Femur (tissue), 1 donor: ENCODE results near the gene SBF1.
"Not testable (repeated sequence)": the region's sequence is repeated elsewhere in the genome, so short reads cannot be mapped to it uniquely, and the experiment has no call there.

Experiments
- DNase-seq: peaks from one replicate; pipeline ENCODE4 v3.0.0-alpha.2; 2017

The SBF1 gene

DNA sequence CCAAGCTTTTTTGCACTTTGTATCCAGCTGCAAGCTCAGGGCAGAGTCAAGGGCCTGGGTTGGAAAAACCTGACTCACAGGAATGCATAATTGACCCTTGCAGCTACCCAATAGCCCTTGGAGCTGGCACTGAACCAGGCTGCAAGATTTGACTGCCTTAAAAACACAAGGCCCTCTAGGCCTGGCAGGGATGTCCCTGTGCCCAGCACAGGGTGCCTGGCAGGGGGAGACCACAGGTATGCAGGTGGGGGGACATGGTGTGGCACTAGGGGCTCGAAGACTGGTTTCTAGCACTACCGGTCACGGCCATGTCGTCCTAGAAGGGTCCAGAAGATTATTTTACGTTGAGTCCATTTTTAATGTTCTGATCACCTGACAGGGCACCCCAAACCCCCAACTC lies 30.2 kb downstream of the SBF1 start:
- DNase-seq, result peak; percentile 62

DNA sequence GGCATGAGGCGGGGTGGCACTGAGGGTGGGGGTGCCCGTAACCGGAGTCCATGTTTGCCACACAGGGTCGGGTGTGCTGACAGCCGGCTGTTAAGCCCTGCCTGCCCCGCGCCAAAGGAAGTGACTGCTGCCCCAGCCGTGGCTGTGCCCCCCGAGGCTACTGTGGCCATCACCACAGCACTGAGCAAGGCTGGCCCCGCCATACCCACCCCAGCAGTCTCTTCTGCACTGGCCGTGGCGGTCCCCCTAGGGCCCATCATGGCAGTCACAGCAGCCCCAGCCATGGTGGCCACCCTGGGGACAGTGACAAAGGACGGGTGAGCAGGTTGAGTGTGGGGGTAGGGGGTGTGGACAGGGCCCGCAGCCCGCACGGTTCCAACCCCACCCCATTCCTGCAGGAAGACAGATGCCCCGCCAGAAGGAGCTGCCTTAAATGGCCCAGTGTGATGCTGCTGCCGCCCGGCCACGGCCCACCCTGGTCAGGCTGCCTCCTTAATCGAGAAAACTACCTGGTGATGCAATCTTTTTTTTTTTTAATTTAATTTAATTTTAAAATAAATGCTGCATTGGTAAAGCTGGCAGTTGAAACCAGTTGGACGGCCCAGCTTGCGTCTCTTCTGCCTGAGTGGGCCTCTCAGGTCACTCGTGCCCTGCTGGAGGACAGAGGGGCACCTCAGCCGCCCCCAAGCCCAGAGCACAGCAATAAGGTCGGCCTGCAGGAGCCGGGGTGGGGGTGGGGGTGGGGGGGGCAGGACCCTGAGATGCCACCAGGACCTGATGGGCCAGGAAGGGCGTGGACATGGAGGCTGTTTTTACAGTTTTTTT lies 30.8 kb downstream of the SBF1 start:
- DNase-seq, result no peak

DNA sequence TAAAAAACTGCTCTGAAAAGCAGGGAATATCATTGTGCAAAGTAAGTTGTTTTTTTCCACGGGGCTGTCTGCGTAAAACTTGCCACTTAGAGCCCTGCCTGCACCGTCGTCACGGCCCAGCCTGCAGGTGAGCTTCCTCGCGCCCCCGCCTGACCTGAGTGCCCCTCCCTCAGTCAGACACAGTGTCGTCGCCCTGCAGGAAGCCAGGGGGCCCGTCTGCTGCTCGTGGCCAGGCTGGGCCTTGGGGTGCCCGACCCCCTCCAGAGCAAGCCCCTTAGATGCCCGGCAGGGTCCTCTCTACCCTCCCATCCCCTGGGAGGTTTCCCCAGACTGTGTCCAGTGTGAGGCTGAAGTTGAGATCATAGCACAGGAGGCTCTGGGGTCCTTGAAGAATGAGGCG lies 31.6 kb downstream of the SBF1 start:
- no peak for DNase-seq

DNA sequence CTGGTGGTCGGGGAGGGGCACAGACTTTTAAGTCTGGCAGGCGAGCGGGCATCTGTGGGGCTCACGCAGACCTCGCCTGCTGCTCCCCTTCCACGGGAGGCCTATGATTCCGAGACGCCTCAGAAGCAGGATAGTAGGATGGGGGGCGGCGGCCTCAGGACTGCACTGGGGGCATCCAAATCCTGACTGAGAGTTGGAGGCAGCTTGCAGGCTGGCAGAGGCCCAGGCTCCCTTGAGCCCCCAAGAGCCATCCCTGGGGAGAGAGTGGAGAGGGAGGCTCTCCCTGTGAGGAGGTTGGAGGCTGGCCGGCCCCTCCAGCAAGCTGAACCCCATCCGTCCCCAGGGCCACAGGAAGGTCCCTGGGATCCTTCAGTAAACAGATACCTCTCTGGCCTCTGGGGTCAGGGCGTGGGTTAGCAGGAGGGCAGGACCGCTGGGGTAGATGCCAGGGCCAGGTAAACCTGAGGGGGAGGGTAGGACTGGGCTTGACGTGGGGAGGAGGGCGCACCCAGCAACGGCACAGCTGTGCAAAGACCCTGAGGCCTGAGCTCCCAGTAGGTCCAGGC lies 33.3 kb downstream of the SBF1 start:
- DNase-seq, result no peak

DNA sequence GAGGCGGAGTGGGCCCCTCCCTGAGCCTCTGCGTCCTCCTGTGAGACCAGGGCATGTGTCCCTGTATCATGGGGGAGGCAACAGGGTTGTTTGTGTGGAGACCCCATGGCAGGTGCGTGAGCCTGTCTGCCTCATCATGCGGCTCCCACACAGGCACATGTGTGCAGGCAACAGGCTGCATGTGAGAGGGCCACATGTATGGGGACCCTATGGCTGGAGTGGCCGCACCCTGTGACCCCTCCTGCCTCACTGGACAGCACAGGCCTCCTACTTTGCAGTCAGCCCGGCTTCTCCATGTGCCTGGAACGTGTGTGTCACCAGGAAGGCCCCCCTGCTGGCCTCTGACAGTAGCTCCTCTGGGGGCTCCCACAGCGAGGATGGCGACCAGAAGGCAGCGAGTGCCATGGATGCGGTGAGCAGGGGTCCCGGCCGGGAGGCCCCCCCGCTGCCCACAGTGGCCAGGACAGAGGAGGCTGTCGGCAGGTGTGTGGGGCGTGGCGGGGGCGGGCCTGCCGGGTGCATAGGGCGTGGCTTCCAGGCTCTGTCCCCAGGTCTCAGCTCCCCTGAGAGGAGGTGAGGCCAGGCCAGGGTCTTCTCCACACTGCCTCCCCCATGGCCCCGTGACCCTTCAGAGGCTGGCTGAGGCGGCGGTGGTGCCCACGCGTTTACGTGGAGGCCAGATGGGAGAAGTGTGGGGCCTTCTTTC lies 34.1 kb downstream of the SBF1 start:
- DNase-seq, result no peak

DNA sequence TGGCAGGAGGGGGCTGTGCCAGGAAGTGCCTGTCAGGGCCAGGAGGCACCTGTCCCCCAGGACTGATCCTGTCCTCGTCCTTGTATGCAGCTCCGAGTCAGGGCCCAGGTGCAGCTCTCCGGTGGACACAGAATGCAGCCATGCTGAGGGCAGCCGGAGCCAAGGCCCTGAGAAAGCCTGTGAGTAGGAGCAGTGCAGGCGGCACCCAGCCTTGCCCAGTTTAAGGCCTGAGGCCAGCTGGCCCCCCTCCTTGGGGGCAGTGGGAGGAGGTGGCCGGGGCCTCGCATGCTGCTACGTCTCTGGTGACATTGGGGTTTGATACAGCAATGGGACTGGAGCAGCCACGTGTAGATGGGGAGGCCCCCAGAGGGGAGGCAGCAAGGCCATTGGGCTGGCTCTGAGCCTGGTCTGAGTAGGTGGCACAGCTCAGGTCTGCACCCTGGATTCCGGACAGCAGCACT lies 34.9 kb downstream of the SBF1 start:
- no peak for DNase-seq

DNA sequence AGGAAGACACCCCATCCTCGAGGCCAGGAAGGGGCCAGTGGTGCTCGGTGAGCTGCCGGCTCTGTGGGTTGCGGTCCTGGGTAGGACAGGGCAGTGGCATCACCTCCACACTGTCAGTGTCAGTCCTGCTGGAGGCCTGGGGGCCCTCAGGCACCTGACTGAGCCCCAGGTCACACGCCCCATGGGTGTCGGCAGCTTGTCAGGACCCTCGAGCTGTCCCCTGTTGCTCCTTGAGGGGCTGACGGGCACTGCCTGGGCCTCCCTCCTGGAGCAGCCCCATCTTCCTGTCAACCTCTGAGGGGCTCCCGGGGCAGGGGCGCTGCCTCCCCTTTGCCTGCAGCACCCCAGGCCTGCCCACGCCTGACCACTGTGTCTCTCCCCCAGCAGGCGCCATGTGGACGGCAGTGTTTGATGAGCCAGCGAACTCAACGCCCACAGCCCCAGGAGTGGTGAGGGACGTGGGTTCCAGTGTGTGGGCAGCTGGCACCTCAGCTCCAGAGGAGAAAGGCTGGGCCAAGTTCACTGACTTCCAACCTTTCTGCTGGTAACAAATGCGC lies 35.4 kb downstream of the SBF1 start:
- DNase-seq, result no peak

DNA sequence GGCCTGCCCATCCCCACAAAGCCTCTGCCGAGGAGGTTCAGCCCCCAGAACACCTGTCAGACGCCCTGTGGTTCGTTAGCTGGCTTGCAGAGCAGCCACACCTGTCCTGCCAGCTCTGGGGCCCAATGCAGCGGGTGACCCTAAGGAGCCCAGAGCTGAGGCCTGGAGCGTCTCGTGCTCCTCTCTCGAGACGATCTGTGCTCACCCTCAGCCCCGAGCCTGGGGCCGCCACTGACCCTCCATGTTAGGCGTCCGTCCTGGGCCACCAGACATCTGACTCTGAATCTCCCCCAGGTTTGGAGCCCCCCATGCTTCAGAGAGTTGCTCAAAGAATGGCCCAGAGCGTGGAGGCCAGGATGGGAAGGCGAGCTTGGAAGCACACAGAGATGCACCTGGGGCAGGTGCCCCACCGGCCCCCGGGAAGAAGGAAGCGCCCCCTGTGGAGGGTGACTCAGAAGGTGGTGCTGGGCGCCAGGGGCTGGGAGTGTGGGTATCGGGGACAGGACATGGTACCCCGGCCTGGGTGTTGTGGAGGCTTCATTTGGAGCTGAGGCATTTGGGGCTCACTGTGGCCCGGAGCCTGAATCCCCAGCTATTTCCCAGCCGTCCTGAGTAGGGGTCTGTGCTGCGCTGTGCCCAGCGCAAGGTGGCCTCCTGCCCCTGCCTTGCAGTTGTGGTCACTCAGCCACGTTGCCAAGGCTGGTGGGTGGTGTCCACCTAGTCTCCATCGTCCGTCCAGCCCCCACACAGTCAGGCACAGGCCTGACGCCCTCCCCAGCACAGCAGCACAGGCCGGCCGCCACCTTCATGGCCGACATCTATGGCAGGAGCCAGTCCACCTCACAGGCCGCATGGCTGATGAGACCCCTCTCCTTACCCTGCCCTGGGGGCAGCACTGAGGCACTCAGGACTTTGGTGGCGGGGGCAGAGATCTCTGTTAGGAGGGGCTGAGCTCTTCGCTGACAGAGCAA lies 36.2 kb downstream of the SBF1 start:
- DNase-seq, result no peak

DNA sequence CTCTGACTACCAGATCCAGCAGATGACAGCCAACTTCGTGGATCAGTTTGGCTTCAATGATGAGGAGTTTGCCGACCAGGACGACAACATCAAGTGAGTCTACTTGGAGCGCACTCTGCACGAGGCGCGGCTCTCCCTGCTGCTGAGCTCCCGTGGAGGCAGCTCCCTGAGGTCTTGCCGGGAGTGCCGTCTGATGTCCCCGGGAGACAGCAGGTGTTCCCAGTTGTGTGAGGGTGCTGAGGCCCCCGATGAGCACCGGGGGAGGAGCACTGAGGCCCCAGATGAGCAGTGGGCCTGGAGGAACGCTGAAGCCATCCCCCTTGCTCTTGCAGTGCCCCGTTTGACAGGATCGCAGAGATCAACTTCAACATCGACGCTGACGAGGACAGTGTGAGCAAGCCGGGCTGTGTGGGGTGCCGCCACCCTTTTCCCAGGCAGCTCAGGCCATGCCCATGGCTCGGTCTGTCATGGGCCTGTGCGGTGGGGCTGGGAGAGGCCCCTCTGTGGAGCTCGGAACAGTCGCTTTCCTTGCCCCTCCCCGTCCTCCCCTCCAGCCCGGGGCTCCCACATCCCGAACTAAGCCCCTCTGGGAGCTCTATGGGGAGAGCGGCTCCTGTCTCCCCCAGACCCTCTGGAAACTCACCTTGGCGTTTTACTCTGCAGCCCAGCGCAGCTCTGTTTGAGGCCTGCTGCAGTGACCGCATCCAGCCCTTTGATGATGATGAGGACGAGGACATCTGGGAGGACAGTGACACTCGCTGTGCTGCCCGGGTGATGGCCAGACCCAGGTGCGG lies 37.1 kb downstream of the SBF1 start:
- peak; percentile 18 for DNase-seq

DNA sequence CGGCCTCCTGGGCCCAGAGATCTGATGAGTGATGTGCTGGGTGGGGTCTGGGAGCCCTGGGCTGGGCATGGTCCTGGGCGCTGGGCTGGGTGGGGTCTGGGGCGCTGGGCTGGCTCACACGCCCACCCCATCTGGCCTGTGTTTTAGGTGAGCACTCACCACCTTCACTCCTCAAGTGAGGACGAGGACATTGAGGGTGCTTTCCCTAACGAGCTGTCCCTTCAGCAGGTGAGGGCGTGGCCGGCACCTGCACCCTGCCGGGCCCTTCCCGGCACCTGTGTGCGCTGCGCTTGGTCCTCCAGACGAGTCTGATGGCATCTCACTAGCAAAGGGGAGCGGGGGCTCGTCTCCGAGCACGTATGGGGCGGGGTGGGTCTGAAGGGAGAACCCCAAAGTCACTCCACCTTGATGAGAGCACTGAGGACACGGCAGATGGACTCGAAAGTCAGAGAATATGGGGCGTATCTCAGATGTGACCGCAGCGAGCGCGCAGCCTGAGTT lies 37.9 kb downstream of the SBF1 start:
- DNase-seq, result peak; percentile 16

DNA sequence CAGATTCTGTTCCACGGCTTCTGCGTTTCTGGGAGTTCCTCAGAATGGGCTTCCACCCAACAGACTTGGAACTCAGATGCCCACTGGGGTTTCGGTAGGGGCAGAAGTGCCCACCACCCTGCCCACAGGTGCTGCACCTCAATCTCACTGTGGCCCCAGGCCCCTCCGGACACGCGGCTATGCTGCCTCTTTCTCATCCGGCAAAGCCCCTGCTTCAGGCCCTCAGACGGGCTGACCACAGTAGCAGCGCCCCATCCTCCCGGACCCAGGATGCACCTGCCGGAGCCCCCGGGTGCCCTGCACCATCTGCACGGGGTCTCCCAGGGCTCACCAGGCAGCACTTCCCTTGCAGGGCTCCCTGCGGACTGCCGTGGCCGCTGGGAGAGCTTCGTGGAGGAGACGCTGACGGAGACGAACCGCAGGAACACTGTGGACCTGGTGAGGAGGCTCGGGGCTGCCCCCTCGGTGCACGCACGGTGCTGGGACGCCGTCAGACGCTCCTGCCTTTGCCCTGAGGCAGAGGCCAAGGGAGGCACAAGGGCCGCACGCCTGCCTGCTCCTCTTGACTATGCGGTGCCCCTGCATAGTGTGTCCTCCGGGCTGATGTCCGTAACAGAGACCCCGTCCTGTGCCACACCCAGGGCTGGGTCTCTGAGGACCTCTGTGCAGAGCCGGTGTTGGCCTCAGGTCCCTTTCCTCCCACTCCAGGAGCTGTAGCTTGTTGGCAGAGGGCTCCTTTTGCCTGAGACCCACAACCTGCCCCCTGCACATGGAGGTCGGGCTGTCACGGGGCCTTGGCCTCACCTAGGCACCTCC lies 38.6 kb downstream of the SBF1 start:
- peak; percentile 15 for DNase-seq

DNA sequence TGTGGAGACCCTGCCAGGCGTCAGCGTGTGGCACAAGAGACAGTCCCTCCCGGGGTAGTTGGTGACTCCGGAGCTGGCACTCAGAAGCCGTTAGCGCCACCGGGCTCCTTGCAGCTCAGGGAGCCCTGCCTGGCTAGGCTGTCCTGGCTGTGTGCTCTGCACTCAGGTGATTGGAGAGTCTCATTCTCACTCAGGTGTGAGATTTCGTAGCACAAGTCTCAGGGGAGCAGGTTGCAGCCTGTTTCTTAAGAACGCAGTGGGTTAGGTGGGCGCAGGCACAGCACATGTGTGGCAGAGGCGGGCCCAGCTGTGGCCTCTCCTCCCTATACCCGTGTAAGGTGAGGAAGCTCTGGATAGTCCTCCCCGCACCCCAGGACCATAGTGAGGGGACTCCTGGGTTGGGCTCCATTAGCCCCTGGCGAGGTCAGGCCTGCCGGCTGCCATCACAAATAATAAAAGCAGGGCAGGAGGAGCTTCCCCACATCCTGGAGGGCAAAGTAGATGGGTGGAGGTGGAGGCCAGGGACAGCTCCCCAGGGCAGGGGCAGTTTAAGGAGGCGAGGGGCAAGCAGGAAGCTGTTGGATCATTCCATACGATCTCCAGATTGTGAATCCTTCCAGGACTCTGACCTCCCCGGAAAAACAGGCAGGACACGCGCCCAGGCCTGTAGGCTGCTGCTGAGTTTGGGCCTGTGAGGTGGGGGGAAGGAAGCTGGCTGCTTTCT lies 39.4 kb downstream of the SBF1 start:
- DNase-seq, result peak; percentile 16

DNA sequence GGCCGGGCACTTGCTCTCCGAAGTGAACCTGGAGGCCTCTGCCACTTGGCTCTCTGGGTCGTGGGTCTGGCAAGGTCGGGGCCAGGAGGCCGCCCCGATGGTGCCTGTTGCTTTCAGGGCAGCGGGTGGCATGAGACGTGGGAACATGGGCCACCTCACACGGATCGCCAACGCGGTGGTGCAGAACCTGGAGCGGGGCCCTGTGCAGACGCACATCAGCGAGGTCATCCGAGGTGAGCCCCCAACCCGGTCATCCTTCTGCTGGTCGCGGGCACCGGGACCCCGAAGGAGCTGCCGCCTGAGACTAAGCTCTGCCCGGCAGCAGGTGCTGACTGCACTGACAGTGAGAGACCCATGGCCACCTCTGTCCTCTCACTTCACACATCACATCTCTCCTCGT lies 40.0 kb downstream of the SBF1 start:
- DNase-seq, result peak; percentile 21

DNA sequence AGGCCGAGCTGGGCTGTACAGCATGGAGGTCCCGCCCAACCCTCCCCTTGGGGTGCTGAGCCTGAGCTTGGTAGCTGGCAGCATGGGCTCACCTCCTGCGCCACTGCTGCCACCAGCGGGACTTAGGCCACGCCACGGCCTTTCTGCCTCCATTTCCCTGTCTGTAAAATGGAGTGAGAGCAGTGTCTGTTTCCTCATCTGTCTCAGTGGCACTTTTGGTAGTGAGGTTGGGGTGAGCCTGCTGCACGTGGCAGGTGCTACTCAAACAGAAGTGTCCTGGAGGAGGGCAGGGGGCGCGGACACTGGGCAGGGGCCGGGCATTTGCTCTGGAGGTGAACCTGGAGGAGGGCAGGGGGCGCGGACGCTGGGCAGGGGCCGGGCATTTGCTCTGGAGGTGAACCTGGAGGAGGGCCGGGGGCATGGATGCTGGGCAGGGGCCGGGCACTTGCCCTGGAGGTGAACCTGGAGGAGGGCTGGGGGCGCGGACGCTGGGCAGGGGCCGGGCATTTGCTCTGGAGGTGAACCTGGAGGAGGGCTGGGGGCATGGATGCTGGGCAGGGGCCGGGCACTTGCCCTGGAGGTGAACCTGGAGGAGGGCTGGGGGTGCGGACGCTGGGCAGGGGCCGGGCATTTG lies 41.8 kb downstream of the SBF1 start:
- DNase-seq, result not testable (repeated sequence)

DNA sequence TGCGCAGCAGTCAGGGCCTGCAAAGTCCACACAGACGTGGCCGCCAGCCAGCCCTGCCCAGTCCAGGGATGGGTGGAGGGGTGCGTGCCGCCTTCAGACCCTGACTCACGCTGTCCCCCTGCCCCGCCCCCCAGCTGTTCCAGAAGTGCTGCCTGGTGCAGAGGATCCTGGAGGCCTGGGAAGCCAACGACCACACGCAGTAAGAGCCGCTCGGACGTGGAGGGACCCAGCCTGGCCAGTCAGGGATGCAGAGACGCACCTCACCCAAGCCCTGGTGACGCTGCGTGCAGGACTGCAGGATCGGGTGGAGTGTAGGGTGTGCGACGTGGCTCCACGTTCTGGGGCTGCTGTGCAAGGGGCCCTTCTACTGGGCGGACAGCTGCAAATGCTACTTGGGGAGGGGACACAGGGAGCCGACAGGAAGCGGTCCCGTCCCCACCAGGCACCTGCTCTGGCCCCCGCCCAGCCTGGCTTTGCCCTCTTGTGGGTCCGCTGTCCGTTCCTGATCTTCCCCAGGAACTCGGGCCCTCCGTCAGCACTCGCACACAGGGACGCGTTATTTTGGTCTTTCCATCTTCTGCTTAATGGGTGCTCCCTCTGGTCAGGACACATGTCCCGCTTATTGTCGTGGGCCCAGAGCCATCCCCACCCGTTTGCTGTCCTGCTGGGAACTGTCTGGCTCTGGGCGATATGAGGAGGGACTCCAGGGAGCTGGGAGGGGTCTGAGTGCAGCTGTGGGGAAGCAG lies 42.5 kb downstream of the SBF1 start:
- DNase-seq, result no peak

DNA sequence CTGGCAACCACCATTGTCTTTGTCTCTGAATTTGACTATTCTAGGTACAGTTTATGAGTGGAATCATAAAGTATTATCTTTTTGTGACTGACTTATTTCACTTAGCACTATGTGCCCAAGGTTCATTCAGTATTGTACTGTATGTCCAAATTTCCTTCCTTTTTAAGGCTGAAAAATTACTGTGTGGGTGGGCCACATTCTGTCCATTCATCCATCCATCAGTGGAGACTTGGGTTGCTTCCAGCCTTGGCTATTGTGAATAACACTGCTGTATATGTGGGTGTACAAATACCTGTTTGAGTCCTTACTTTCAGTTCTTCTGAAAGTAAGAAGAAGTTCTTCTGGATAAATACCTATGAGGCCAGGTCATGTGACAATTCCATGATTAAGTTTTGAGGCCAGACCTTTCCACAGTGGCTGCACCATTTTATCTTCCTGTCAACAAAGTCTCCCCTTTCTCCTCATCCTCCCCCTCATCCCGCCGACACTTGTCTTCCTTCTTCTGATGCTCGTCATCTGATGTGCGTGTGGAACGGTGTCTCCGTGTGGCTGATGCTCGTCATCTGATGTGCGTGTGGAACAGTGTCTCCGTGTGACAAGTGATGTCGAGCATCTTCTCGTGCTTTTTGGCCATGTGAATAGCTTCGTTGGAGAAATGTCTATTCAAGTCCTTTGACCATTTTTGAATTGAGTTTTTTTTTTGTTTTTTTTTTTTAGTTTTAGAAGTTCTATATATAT lies 49.5 kb downstream of the SBF1 start:
- no peak for DNase-seq

DNA sequence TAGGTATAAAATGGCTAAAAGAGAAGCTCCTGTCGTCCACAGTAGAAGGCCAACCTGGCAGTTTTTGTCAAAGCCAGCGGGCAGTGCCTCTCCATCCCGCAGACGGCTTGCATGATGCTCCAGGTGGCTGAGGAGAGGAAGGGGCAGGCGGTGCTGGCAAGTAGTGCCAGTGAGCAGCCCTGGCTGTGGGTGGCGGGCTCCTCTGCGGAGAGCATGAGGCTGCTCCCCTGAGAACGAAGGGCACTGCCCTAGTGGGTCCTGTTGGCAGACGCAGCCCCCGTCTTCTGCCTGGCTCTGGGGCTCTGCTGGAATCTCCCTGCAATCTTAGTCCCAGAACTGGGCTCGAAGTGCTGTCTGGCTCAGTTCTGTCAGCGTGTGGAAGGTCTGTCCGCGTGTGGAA lies 50.9 kb downstream of the SBF1 start:
- no peak for DNase-seq
